Astrocyte (in vitro differentiated cells and primary cell): Measurements from ENCODE around the gene SMAP1. TPM values are rescaled to one million over a fixed set of nuclear protein-coding genes. Genes with fewer than 3 reads are reported as not detected.

Source experiments
- DNase-seq: peaks from one replicate; pipeline ENCODE4 v3.0.0-alpha.2; 2010; ENCODE audit warnings: low read depth
- FAIRE-seq: peaks from 2 replicates; lab custom pipeline; 2011; peaks lifted over from hg19 to GRCh38; lab: Jason Lieb, UNC
- H2AFZ ChIP-seq: 2 replicates; pipeline ENCODE4 v1.6.0; 2012; ENCODE audit warnings: low read depth, low read length, inconsistent platforms
- H3K27ac ChIP-seq: 2 replicates; pipeline ENCODE4 v1.5.1; 2011; ENCODE audit warnings: low read depth, low read length, inconsistent platforms
- H3K27me3 ChIP-seq: 2 replicates; pipeline ENCODE4 v1.6.0; 2011; ENCODE audit warnings: low read length, inconsistent platforms; ENCODE audit not compliant: insufficient read depth
- H3K36me3 ChIP-seq: 2 replicates; pipeline ENCODE4 v1.5.1; 2011; ENCODE audit warnings: low read length, inconsistent platforms; ENCODE audit not compliant: insufficient read depth
- H3K4me1 ChIP-seq: 2 replicates; pipeline ENCODE4 v1.5.1; 2011; ENCODE audit warnings: low read length, inconsistent platforms; ENCODE audit not compliant: insufficient read depth
- H3K4me2 ChIP-seq: 2 replicates; pipeline ENCODE4 v1.6.0; 2012; ENCODE audit warnings: low read length, inconsistent platforms
- H3K4me3 ChIP-seq: 2 replicates; pipeline ENCODE4 v1.5.1; 2011; ENCODE audit warnings: low read depth, mild to moderate bottlenecking, low read length, inconsistent platforms; ENCODE audit not compliant: insufficient read depth
- H3K79me2 ChIP-seq: 2 replicates; pipeline ENCODE4 v1.6.0; 2012; ENCODE audit warnings: mild to moderate bottlenecking, low read length, inconsistent platforms; ENCODE audit not compliant: insufficient read depth
- H3K9ac ChIP-seq: 2 replicates; pipeline ENCODE4 v1.6.0; 2012; ENCODE audit warnings: mild to moderate bottlenecking, low read length, inconsistent platforms
- H3K9me3 ChIP-seq: 2 replicates; pipeline ENCODE4 v1.5.1; 2012; ENCODE audit warnings: low read depth, mild to moderate bottlenecking, low read length, inconsistent platforms; ENCODE audit not compliant: insufficient read depth
- H4K20me1 ChIP-seq: 2 replicates; pipeline ENCODE4 v1.6.0; 2012; ENCODE audit warnings: low read length, inconsistent platforms; ENCODE audit not compliant: insufficient read depth
- H3K27ac Mint-ChIP-seq: one replicate; pipeline ENCODE4 v1.8.0; 2021; ENCODE audit warnings: mild to moderate bottlenecking, mixed read lengths; ENCODE audit not compliant: unreplicated experiment
- H3K27me3 Mint-ChIP-seq: one replicate; pipeline ENCODE4 v1.8.0; 2021; ENCODE audit warnings: low read depth, mixed read lengths; ENCODE audit not compliant: unreplicated experiment
- H3K36me3 Mint-ChIP-seq: one replicate; pipeline ENCODE4 v1.8.0; 2021; ENCODE audit warnings: low read depth, mixed read lengths; ENCODE audit not compliant: unreplicated experiment
- H3K4me1 Mint-ChIP-seq: one replicate; pipeline ENCODE4 v1.8.0; 2021; ENCODE audit warnings: low read depth, mixed read lengths; ENCODE audit not compliant: unreplicated experiment
- H3K4me3 Mint-ChIP-seq: one replicate; pipeline ENCODE4 v1.8.0; 2021; ENCODE audit warnings: mild to moderate bottlenecking, moderate library complexity, mixed read lengths; ENCODE audit not compliant: unreplicated experiment
- H3K9me3 Mint-ChIP-seq: one replicate; pipeline ENCODE4 v1.8.0; 2021; ENCODE audit warnings: mild to moderate bottlenecking, mixed read lengths; ENCODE audit not compliant: unreplicated experiment
- CTCF ChIP-seq: IDR thresholded peaks from 2 replicates; pipeline ENCODE4 v1.5.1; 2011; ENCODE audit warnings: low read depth, mild to moderate bottlenecking, inconsistent platforms, low read length, moderate library complexity; ENCODE audit not compliant: insufficient read depth
- EZH2 ChIP-seq: IDR thresholded peaks from 2 replicates; pipeline ENCODE4 v1.6.1; 2012; ENCODE audit warnings: mild to moderate bottlenecking, low read length, inconsistent platforms; ENCODE audit not compliant: insufficient read depth
- total RNA-seq: library from RNA; stranded (reverse); gene quantifications from 2 replicates; pipeline ENCODE4 v1.2.1, GENCODE V29; 2021

Gene SMAP1
- total RNA-seq, 1 donor from 2014 or later: 27.3 TPM

- Histone ChIP-seq H3K4me1 (no peaks in the 10 kb centered on the region), H3K4me3 (no peak overlapping the region), H2AFZ (no peak overlapping the region), H3K36me3 (no peaks in the 10 kb centered on the region), H3K4me2 (no peak overlapping the region), H3K27ac (no peak overlapping the region), H3K79me2 (no peaks in the 10 kb centered on the region), H4K20me1 (no peaks in the 10 kb centered on the region), H3K27me3 (peaks cover 4% of the 10 kb centered on the region), H3K9me3 (no peaks in the 10 kb centered on the region), H3K9ac (no peak overlapping the region)
- no peaks in the 10 kb centered on the region for H3K36me3 Mint-ChIP-seq
- no peak overlapping the region for H3K27ac Mint-ChIP-seq
- peaks cover 2% of the 10 kb centered on the region for H3K9me3 Mint-ChIP-seq
- FAIRE-seq: no peak
- DNase-seq: no peak
- no peak for TF ChIP-seq CTCF
- H3K4me3 Mint-ChIP-seq: no peak overlapping the region
- H3K27me3 Mint-ChIP-seq: peaks cover 10% of the 10 kb centered on the region
- H3K4me1 Mint-ChIP-seq: no peaks in the 10 kb centered on the region
Measured at GRCh38 chr6:70879496-70879895, 211.8 kb downstream of the SMAP1 start.

DNA sequence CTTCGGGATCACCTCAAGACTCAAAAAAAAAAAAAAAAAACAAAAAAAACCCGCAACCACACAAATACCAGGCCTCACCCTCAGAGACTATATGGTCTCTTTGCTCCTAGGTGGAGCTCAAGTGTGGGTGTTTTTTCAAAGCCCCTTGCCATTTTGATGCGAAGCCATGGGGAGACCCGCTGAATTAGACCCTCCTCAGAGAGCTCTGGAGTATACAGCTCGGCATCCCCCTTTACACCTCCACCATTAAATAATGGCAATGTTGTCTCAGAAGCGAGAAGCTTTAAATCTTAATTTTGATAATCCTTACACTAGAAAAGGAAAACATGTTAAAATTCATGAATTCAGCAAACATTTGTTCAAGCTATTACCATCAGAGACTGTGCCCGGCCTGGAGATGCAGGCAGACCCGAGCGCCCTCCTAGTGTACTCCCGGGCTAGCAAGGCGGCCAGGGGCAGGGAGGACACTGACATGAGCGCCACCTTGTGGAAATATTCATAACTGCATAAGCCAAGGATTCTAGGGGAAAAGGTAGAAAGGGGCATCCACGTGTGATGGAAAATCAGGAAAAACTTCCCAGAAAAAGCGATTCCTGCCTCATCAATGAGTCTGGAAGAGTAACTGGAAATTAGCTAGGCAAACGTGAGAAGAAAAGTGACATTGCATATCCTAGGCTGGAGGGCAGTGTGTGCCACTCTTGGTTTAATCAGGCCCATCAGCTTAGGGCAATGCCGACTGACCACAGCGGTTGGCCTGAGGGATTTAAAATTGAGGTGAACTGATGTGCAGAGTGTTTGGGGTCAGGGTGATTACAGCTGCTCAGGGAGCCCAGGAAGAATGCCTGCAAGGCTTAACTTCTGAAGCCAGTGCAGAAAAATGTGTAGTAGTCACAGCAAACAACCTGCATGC, 216.6 kb downstream of the SMAP1 start:
- FAIRE-seq (no peak), DNase-seq (no peak)
- no peak overlapping the region for H3K4me2 ChIP-seq
- H3K4me3 ChIP-seq: no peak overlapping the region
- Mint-ChIP-seq H3K4me1 (no peaks in the 10 kb centered on the region), H3K9me3 (no peaks in the 10 kb centered on the region), H3K4me3 (no peak overlapping the region), H3K36me3 (no peaks in the 10 kb centered on the region), H3K27me3 (peaks cover 38% of the 10 kb centered on the region), H3K27ac (no peak overlapping the region)
- no peaks in the 10 kb centered on the region for H3K36me3 ChIP-seq
- TF ChIP-seq CTCF (peak; percentile 75), EZH2 (no peak)
- H4K20me1 ChIP-seq: no peaks in the 10 kb centered on the region
- H3K9me3 ChIP-seq: no peaks in the 10 kb centered on the region
- H3K4me1 ChIP-seq: no peaks in the 10 kb centered on the region
- no peak overlapping the region for H2AFZ ChIP-seq
- H3K79me2 ChIP-seq: no peaks in the 10 kb centered on the region
- no peak overlapping the region for H3K27ac ChIP-seq
- H3K27me3 ChIP-seq: peaks cover 14% of the 10 kb centered on the region
- H3K9ac ChIP-seq: no peak overlapping the region

DNA sequence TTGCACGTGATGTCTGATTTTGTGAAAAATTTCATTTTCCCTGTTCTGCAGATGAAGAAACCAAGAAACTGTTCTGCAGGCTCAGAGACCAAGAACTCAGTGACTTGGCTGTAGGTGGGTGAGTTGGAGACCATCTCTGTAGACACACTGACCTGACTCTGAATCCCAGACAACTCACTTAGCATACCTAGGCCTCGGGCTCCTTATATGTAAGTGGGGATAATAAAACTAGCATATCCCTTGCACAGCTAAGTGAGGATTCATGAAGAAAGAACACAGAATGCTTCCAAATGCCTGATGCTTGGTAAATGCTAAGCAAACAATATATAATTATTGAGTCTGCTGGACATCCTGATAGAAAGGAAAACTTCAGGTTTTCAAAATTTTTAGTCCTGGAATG, 218.4 kb downstream of the SMAP1 start:
- H3K4me2 ChIP-seq: no peak overlapping the region

More for the DNA sequence above, 218.4 kb downstream of the SMAP1 start:
- H3K4me1 ChIP-seq: no peaks in the 10 kb centered on the region
- no peak overlapping the region for H3K27ac ChIP-seq
- Mint-ChIP-seq H3K36me3 (no peaks in the 10 kb centered on the region), H3K9me3 (no peaks in the 10 kb centered on the region), H3K4me1 (no peaks in the 10 kb centered on the region), H3K4me3 (no peak overlapping the region), H3K27ac (no peak overlapping the region), H3K27me3 (peaks cover 42% of the 10 kb centered on the region)
- no peaks in the 10 kb centered on the region for H3K36me3 ChIP-seq
- no peaks in the 10 kb centered on the region for H3K9me3 ChIP-seq
- peaks cover 11% of the 10 kb centered on the region for H3K27me3 ChIP-seq
- no peaks in the 10 kb centered on the region for H4K20me1 ChIP-seq
- no peak for FAIRE-seq
- H3K9ac ChIP-seq: no peak overlapping the region
- H2AFZ ChIP-seq: no peak overlapping the region
- DNase-seq: no peak
- TF ChIP-seq EZH2: no peak
- no peak for TF ChIP-seq CTCF
- no peaks in the 10 kb centered on the region for H3K79me2 ChIP-seq
- H3K4me3 ChIP-seq: no peak overlapping the region
